ENCODE data around the gene RNF144B. TPM values are rescaled to one million over a fixed set of nuclear protein-coding genes. Genes with fewer than 3 reads are reported as not detected.

The RNF144B gene
- total and polyA plus RNA-seq, 2 donors (not counting 1 experiment from before 2014, with no cell fraction given) = 0.61 to 0.83 TPM

DNA sequence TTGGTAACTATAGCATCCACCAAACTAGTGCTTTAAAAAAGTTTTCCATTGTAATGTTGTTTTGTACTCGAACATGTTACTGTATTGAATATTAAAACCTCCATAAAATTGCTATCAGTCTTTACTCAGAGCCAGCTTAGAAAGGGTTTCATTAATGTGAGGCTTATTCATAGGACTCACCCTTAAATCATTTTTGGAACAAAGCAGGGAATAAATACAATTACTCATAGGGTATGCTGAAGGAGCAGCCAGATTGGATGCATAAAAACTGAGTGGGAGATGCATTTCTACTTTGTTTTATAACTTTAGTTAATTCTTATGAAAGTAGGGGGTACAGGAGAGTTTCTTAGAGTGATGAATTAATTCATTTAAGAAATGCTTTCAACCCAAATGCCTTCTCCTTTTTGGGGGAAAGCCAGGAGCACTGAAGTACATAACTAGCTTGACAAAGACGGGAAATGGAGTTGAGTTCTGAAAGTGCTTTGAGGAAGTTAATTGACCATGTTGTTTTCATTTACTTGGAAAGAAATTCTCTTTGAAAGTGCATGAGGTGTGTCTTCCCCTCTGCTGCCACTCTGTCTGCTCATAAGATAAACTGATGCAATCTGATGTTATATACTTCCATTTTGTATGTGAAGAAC is 90.3 kb downstream of the RNF144B start:
- Histone ChIP-seq H3K4me1 (ENCODE audit: control insufficient read depth, extremely low read depth, insufficient read depth, low read length) (no peaks in the 10 kb centered on the region), H3K9me3 (ENCODE audit: control insufficient read depth, insufficient read depth, low read depth, low read length) (no peaks in the 10 kb centered on the region), H2AFZ (ENCODE audit: low read length) (no peak overlapping the region), H3K79me2 (ENCODE audit: control insufficient read depth, insufficient read depth, low read length) (no peaks in the 10 kb centered on the region), H3K4me3 (replicated peaks in 1 of 4; ENCODE audit: control extremely low read depth in 1 of 4, insufficient read depth in 1 of 4, low read depth in 3 of 4, low read length in 4 of 4) (no peak overlapping the region), H3K9ac (ENCODE audit: insufficient read depth, low read length) (no peak overlapping the region), H3K36me3 (ENCODE audit: control insufficient read depth, insufficient read depth, low read length) (no peaks in the 10 kb centered on the region), H3K4me2 (ENCODE audit: extremely low read depth, insufficient read depth, low read length) (no peak overlapping the region), H3K27ac (ENCODE audit: insufficient read depth, low read length) (no peak overlapping the region), H3K27me3 (ENCODE audit: control insufficient read depth, insufficient read depth, low read length) (no peaks in the 10 kb centered on the region), H4K20me1 (ENCODE audit: control insufficient read depth, extremely low read depth, insufficient read depth, low read length) (no peaks in the 10 kb centered on the region)
- peak in 1 of 2 donors; percentile 55 for DNase-seq (ENCODE audit: low read depth in 2 of 2)
- TF ChIP-seq, protein P1, sequence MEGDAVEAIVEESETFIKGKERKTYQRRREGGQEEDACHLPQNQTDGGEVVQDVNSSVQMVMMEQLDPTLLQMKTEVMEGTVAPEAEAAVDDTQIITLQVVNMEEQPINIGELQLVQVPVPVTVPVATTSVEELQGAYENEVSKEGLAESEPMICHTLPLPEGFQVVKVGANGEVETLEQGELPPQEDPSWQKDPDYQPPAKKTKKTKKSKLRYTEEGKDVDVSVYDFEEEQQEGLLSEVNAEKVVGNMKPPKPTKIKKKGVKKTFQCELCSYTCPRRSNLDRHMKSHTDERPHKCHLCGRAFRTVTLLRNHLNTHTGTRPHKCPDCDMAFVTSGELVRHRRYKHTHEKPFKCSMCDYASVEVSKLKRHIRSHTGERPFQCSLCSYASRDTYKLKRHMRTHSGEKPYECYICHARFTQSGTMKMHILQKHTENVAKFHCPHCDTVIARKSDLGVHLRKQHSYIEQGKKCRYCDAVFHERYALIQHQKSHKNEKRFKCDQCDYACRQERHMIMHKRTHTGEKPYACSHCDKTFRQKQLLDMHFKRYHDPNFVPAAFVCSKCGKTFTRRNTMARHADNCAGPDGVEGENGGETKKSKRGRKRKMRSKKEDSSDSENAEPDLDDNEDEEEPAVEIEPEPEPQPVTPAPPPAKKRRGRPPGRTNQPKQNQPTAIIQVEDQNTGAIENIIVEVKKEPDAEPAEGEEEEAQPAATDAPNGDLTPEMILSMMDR (conservative IDR thresholded peaks at IDR 0.05 in 1 of 2, IDR thresholded peaks at IDR 0.05 in 1 of 2; ENCODE audit: low read depth in 1 of 2, low read length in 2 of 2) = no peak
- no peak for TF ChIP-seq EZH2 (IDR thresholded peaks at IDR 0.05; ENCODE audit: low read length, missing control alignments)

GRCh38 chr6:18478610-18479009 is 91.5 kb downstream of the RNF144B start:
- H4K20me1 ChIP-seq (ENCODE audit: control insufficient read depth, extremely low read depth, insufficient read depth, low read length) = no peaks in the 10 kb centered on the region
- TF ChIP-seq, protein P1 (conservative IDR thresholded peaks at IDR 0.05 in 1 of 2, IDR thresholded peaks at IDR 0.05 in 1 of 2; ENCODE audit: low read depth in 1 of 2, low read length in 2 of 2) = no peak
- no peak for TF ChIP-seq EZH2 (IDR thresholded peaks at IDR 0.05; ENCODE audit: low read length, missing control alignments)
- H3K4me3 ChIP-seq (replicated peaks in 1 of 4; ENCODE audit: control extremely low read depth in 1 of 4, insufficient read depth in 1 of 4, low read depth in 3 of 4, low read length in 4 of 4) = no peak overlapping the region
- no peak overlapping the region for H3K27ac ChIP-seq (ENCODE audit: insufficient read depth, low read length)
- no peak overlapping the region for H2AFZ ChIP-seq (ENCODE audit: low read length)
- H3K9ac ChIP-seq (ENCODE audit: insufficient read depth, low read length) = no peak overlapping the region
- no peaks in the 10 kb centered on the region for H3K27me3 ChIP-seq (ENCODE audit: control insufficient read depth, insufficient read depth, low read length)
- DNase-seq (ENCODE audit: low read depth in 2 of 2) = no peak
- no peaks in the 10 kb centered on the region for H3K79me2 ChIP-seq (ENCODE audit: control insufficient read depth, insufficient read depth, low read length)
- no peaks in the 10 kb centered on the region for H3K4me1 ChIP-seq (ENCODE audit: control insufficient read depth, extremely low read depth, insufficient read depth, low read length)
- H3K36me3 ChIP-seq (ENCODE audit: control insufficient read depth, insufficient read depth, low read length) = no peaks in the 10 kb centered on the region
- H3K4me2 ChIP-seq (ENCODE audit: extremely low read depth, insufficient read depth, low read length) = no peak overlapping the region
- no peaks in the 10 kb centered on the region for H3K9me3 ChIP-seq (ENCODE audit: control insufficient read depth, insufficient read depth, low read depth, low read length)

GRCh38 chr6:18481870-18482269 is 94.7 kb downstream of the RNF144B start:
- Histone ChIP-seq H4K20me1 (ENCODE audit: control insufficient read depth, extremely low read depth, insufficient read depth, low read length) (no peaks in the 10 kb centered on the region), H3K4me3 (replicated peaks in 1 of 4; ENCODE audit: control extremely low read depth in 1 of 4, insufficient read depth in 1 of 4, low read depth in 3 of 4, low read length in 4 of 4) (no peak overlapping the region), H3K9me3 (ENCODE audit: control insufficient read depth, insufficient read depth, low read depth, low read length) (no peaks in the 10 kb centered on the region), H3K4me2 (ENCODE audit: extremely low read depth, insufficient read depth, low read length) (no peak overlapping the region), H3K27ac (ENCODE audit: insufficient read depth, low read length) (no peak overlapping the region), H2AFZ (ENCODE audit: low read length) (no peak overlapping the region), H3K9ac (ENCODE audit: insufficient read depth, low read length) (no peak overlapping the region), H3K27me3 (ENCODE audit: control insufficient read depth, insufficient read depth, low read length) (no peaks in the 10 kb centered on the region), H3K36me3 (ENCODE audit: control insufficient read depth, insufficient read depth, low read length) (no peaks in the 10 kb centered on the region), H3K79me2 (ENCODE audit: control insufficient read depth, insufficient read depth, low read length) (no peaks in the 10 kb centered on the region), H3K4me1 (ENCODE audit: control insufficient read depth, extremely low read depth, insufficient read depth, low read length) (no peaks in the 10 kb centered on the region)
- no peak for DNase-seq (ENCODE audit: low read depth in 2 of 2)
- no peak for TF ChIP-seq EZH2 (IDR thresholded peaks at IDR 0.05; ENCODE audit: low read length, missing control alignments)
- TF ChIP-seq, protein P1 (conservative IDR thresholded peaks at IDR 0.05 in 1 of 2, IDR thresholded peaks at IDR 0.05 in 1 of 2; ENCODE audit: low read depth in 1 of 2, low read length in 2 of 2) = no peak

Measured in fibroblast of lung (primary cell).